Fibroblast of lung (primary cell): ENCODE results near the gene ANKRD6. TPM values are rescaled to one million over a fixed set of nuclear protein-coding genes. Genes with fewer than 3 reads are reported as not detected.
"Not testable (repeated sequence)": the region's sequence is repeated elsewhere in the genome, so short reads cannot be mapped to it uniquely, and the experiment has no call there.

Source experiments
- DNase-seq, 2 donors: peaks; one replicate each; pipeline versions ENCODE4 v3.0.0 to v3.0.0-alpha.2; 2010; ENCODE audit warnings: low read depth in 2 of 2
- H2AFZ ChIP-seq: 2 replicates; pipeline ENCODE4 v1.5.1; 2012; ENCODE audit warnings: low read length, control low read depth, inconsistent platforms
- H3K27ac ChIP-seq: 2 replicates; pipeline ENCODE4 v1.5.1; 2011; ENCODE audit warnings: low read length, control low read depth; ENCODE audit not compliant: insufficient read depth
- H3K27me3 ChIP-seq: 2 replicates; pipeline ENCODE4 v1.5.1; 2011; ENCODE audit warnings: mild to moderate bottlenecking, low read length; ENCODE audit not compliant: control insufficient read depth, insufficient read depth
- H3K36me3 ChIP-seq: 2 replicates; pipeline ENCODE4 v1.5.1; 2011; ENCODE audit warnings: low read length; ENCODE audit not compliant: control insufficient read depth, insufficient read depth
- H3K4me1 ChIP-seq: 2 replicates; pipeline ENCODE4 v1.5.1; 2011; ENCODE audit warnings: low read length; ENCODE audit not compliant: control insufficient read depth, insufficient read depth; ENCODE audit errors: extremely low read depth
- H3K4me2 ChIP-seq: 2 replicates; pipeline ENCODE4 v1.5.1; 2011; ENCODE audit warnings: low read length, control low read depth; ENCODE audit not compliant: insufficient read depth; ENCODE audit errors: extremely low read depth
- H3K4me3 ChIP-seq, 4 experiments: fragments of 200-600 bp in 1 of 4; sonication (generic) in 1 of 4; replicated peaks in 1 of 4; 2 replicates each; pipeline ENCODE4 v1.5.1; 2011 to 2016; ENCODE audit warnings: low read length in 4 of 4, low read depth in 3 of 4, mild to moderate bottlenecking in 3 of 4, control low read depth in 2 of 4, inconsistent platforms in 1 of 4, mixed read lengths in 1 of 4; ENCODE audit not compliant: insufficient read depth in 1 of 4; ENCODE audit errors: control extremely low read depth in 1 of 4
- H3K79me2 ChIP-seq: 2 replicates; pipeline ENCODE4 v1.5.1; 2012; ENCODE audit warnings: mild to moderate bottlenecking, low read length, inconsistent platforms; ENCODE audit not compliant: control insufficient read depth, insufficient read depth
- H3K9ac ChIP-seq: 2 replicates; pipeline ENCODE4 v1.5.1; 2011; ENCODE audit warnings: mild to moderate bottlenecking, low read length, control low read depth; ENCODE audit not compliant: insufficient read depth
- H3K9me3 ChIP-seq: 2 replicates; pipeline ENCODE4 v1.5.1; 2012; ENCODE audit warnings: low read depth, low read length; ENCODE audit not compliant: control insufficient read depth, insufficient read depth
- H4K20me1 ChIP-seq: 2 replicates; pipeline ENCODE4 v1.5.1; 2011; ENCODE audit warnings: low read length; ENCODE audit not compliant: control insufficient read depth, insufficient read depth; ENCODE audit errors: extremely low read depth
- CTCF ChIP-seq, 2 donors: IDR thresholded peaks in 1 of 2; conservative IDR thresholded peaks in 1 of 2; 1 replicate in 1 of 2; 2 replicates in 1 of 2; pipeline ENCODE4 v1.5.1; 2011 to 2012; ENCODE audit warnings: low read length in 2 of 2, control low read depth in 1 of 2, inconsistent platforms in 1 of 2, low read depth in 1 of 2, mild to moderate bottlenecking in 1 of 2
- EZH2 ChIP-seq: IDR thresholded peaks from 2 replicates; pipeline ENCODE4 v1.5.1; 2012; ENCODE audit warnings: low read length, control low read depth, mild to moderate bottlenecking; ENCODE audit errors: missing control alignments
- polyA plus RNA-seq, 2 donors: library from polyadenylated mRNA; depleted of rRNA in 1 of 2; stranded (reverse) in 1 of 2; unstranded in 1 of 2; fragments of >200 nt; gene quantifications; 2 replicates each; pipeline ENCODE4 v1.2.1, GENCODE V29; 2011 to 2012; ENCODE audit warnings: missing spikeins in 1 of 2
- total RNA-seq: library from RNA; depleted of rRNA; stranded (reverse); fragments of >200 nt; gene quantifications from 2 replicates; pipeline ENCODE4 v1.2.1, GENCODE V29; 2014

Gene ANKRD6
- total and polyA plus RNA-seq, 2 donors (not counting 1 experiment from before 2014, with no cell fraction given) = 0.39 to 2.3 TPM

GRCh38 chr6:89623749-89624148 is 190.8 kb downstream of the ANKRD6 start:
- TF ChIP-seq CTCF (conservative IDR thresholded peaks at IDR 0.05 in 1 of 2, IDR thresholded peaks at IDR 0.05 in 1 of 2; ENCODE audit: low read depth in 1 of 2, low read length in 2 of 2) (no peak), EZH2 (no peak)
- Histone ChIP-seq H3K4me2 (no peak overlapping the region), H3K4me1 (no peaks in the 10 kb centered on the region), H4K20me1 (no peaks in the 10 kb centered on the region), H3K9me3 (no peaks in the 10 kb centered on the region), H3K79me2 (no peaks in the 10 kb centered on the region), H3K36me3 (no peaks in the 10 kb centered on the region), H3K27ac (no peak overlapping the region), H3K27me3 (no peaks in the 10 kb centered on the region), H3K9ac (no peak overlapping the region), H3K4me3 (no peak overlapping the region), H2AFZ (no peak overlapping the region)
- DNase-seq = no peak

- Histone ChIP-seq H3K36me3 (no peaks in the 10 kb centered on the region), H3K27me3 (no peaks in the 10 kb centered on the region), H2AFZ (no peak overlapping the region), H3K9me3 (no peaks in the 10 kb centered on the region), H3K4me1 (no peaks in the 10 kb centered on the region), H3K27ac (no peak overlapping the region), H3K79me2 (no peaks in the 10 kb centered on the region), H3K9ac (no peak overlapping the region), H3K4me3 (no peak overlapping the region), H4K20me1 (no peaks in the 10 kb centered on the region), H3K4me2 (no peak overlapping the region)
- DNase-seq = no peak
- no peak for TF ChIP-seq EZH2
These were observed 197.5 kb downstream of the ANKRD6 start for GRCh38 chr6:89630488-89630887.

GRCh38 chr6:89636412-89636811 is 203.5 kb downstream of the ANKRD6 start:
- not testable (repeated sequence) for H3K4me3 ChIP-seq, H3K4me1 ChIP-seq, H3K27ac ChIP-seq, DNase-seq, H3K9me3 ChIP-seq, H3K4me2 ChIP-seq, H3K9ac ChIP-seq, H2AFZ ChIP-seq, H3K79me2 ChIP-seq, H3K36me3 ChIP-seq, H4K20me1 ChIP-seq, H3K27me3 ChIP-seq

- no peak for TF ChIP-seq CTCF (conservative IDR thresholded peaks at IDR 0.05 in 1 of 2, IDR thresholded peaks at IDR 0.05 in 1 of 2; ENCODE audit: low read depth in 1 of 2, low read length in 2 of 2)
- TF ChIP-seq EZH2 = no peak
- H3K79me2 ChIP-seq = peaks cover 2% of the 10 kb centered on the region
- H3K27me3 ChIP-seq = no peaks in the 10 kb centered on the region
- H3K4me2 ChIP-seq = peak overlapping the region; percentile 29
- peaks cover 2% of the 10 kb centered on the region for H3K36me3 ChIP-seq
- H3K4me3 ChIP-seq = peak overlapping the region; percentile 57 to 94 (median 73)
- peak overlapping the region; percentile 90 for H3K27ac ChIP-seq
- H4K20me1 ChIP-seq = no peaks in the 10 kb centered on the region
- H3K9ac ChIP-seq = peak overlapping the region; percentile 88
- peak overlapping the region; percentile 54 for H2AFZ ChIP-seq
- peaks cover 3% of the 10 kb centered on the region for H3K4me1 ChIP-seq
- no peaks in the 10 kb centered on the region for H3K9me3 ChIP-seq
- DNase-seq = no peak
These were observed 205.0 kb downstream of the ANKRD6 start for GRCh38 chr6:89637960-89638319.
